Renal pelvis (tissue), 4 donors: ENCODE measurements around the gene ARMC3. TPM values are rescaled to one million over a fixed set of nuclear protein-coding genes. Genes with fewer than 3 reads are reported as not detected.
"Not testable (repeated sequence)": the region's sequence is repeated elsewhere in the genome, so short reads cannot be mapped to it uniquely, and the experiment has no call there.

ENCODE experiments used
- DNase-seq: peaks from one replicate; pipeline ENCODE4 v3.0.0-alpha.2; 2013
- polyA plus RNA-seq, 3 donors: library from polyadenylated mRNA; unstranded; fragments of 120-200 nt; gene quantifications; one replicate each; pipeline ENCODE4 v1.2.1, GENCODE V29; 2013; ENCODE audit not compliant: insufficient read length in 3 of 3

Gene ARMC3
- polyA plus RNA-seq, 3 donors, result 10.7 to 16.8 (median 15.9) TPM

GRCh38 chr10:23072593-23072992 is 144.7 kb downstream of the ARMC3 start:
- DNase-seq, result not testable (repeated sequence)

GRCh38 chr10:23073527-23073926 is 145.7 kb downstream of the ARMC3 start:
- DNase-seq, result no peak

GRCh38 chr10:23075672-23076071 is 147.8 kb downstream of the ARMC3 start:
- no peak for DNase-seq

- no peak for DNase-seq
These were observed 150.3 kb downstream of the ARMC3 start for GRCh38 chr10:23078114-23078513.

GRCh38 chr10:23079700-23080099 is 151.8 kb downstream of the ARMC3 start:
- no peak for DNase-seq

- DNase-seq, result no peak
These were observed 152.4 kb downstream of the ARMC3 start for GRCh38 chr10:23080262-23080661.

- DNase-seq, result no peak
These were observed 153.4 kb downstream of the ARMC3 start for GRCh38 chr10:23081221-23081750.

- DNase-seq, result no peak
These were observed 154.0 kb downstream of the ARMC3 start for GRCh38 chr10:23081891-23082290.

Other genes starting within 250 kb of the ARMC3 start
- gene PIP4K2A, start 213.5 kb upstream of the ARMC3 start, polyA plus RNA-seq, result 10 to 100 TPM; 20.3 to 27.1 (median 24.5) TPM
- gene MSRB2, start 167.5 kb downstream of the ARMC3 start, polyA plus RNA-seq, result 10 to 100 TPM; 39.5 to 51.5 (median 47.9) TPM